Central memory CD8-positive, alpha-beta T cell (primary cell): ENCODE measurements around the gene LMO1.

Experiments used
- ATAC-seq: fragments of 150-1000 bp; cut with Tn5 transposase; replicated peaks from 2 replicates; pipeline ENCODE4 v1.10.0; 2022; ENCODE audit warnings: mild to moderate bottlenecking, moderate FRiP score, moderate number of reproducible peaks; ENCODE audit not compliant: poor library complexity, severe bottlenecking; ENCODE audit errors: extremely low read depth
- DNase-seq, 2 donors: peaks; one replicate each; pipeline ENCODE4 v3.0.0; 2021; ENCODE audit warnings: low spot score in 2 of 2
- H3K27ac Mint-ChIP-seq: one replicate; pipeline ENCODE4 v1.8.0; 2022; ENCODE audit warnings: low read depth, mild to moderate bottlenecking, moderate library complexity, mixed read lengths
- H3K27me3 Mint-ChIP-seq: one replicate; pipeline ENCODE4 v1.8.0; 2022; ENCODE audit warnings: mixed read lengths
- H3K36me3 Mint-ChIP-seq: one replicate; pipeline ENCODE4 v1.8.0; 2022; ENCODE audit warnings: mild to moderate bottlenecking, moderate library complexity, mixed read lengths; ENCODE audit not compliant: insufficient read depth
- H3K4me1 Mint-ChIP-seq: one replicate; pipeline ENCODE4 v1.8.0; 2022; ENCODE audit warnings: mixed read lengths
- H3K4me3 Mint-ChIP-seq: one replicate; pipeline ENCODE4 v1.8.0; 2022; ENCODE audit warnings: mild to moderate bottlenecking, moderate library complexity, mixed read lengths
- H3K9me3 Mint-ChIP-seq: one replicate; pipeline ENCODE4 v1.8.0; 2022; ENCODE audit warnings: mixed read lengths

LMO1 gene

DNA sequence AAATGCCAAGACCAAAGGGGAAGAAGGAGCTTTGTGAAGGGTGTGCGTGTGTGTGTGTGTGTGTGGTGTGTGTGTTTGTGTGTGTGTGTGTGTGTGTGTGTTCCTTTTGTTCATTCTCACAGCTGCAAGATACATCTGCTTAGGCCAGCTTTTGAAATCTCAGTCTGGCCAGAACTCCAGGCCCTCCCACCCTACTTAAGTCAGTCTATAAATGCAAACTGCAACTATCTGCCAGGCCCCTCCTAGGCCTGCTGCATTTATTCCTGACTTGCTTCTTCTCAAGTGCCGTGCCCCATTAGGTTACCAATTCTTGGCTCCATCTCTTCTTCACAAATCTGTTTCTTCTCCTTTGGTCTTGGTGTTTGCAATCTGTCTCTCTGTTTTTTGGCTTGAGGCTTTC is 73.2 kb downstream of the LMO1 start:
- Mint-ChIP-seq H3K27me3 (peaks cover 55% of the 10 kb centered on the region), H3K27ac (no peak overlapping the region), H3K36me3 (no peaks in the 10 kb centered on the region), H3K4me3 (no peak overlapping the region), H3K4me1 (no peaks in the 10 kb centered on the region), H3K9me3 (no peaks in the 10 kb centered on the region)
- DNase-seq (no peak), ATAC-seq (no peak)

DNA sequence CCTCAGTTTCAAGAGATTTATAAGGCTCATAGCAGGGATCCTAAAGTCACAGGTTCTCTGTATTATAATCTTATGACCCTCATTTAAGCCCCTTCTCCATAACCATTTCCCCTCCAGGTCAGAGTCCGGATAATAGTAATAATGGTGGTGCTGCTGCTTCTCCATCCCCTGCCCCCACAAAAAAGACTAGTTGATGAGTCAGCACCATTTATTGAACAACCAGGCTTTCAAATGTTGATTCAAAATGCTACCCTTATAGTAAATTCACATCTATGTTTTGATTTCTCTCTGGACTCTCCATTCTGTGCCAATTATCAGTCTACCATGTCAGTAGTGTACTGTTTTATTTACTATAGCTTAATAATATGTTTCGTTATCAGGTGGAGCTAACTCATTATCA is 77.2 kb downstream of the LMO1 start:
- no peak for ATAC-seq
- H3K4me1 Mint-ChIP-seq, result no peaks in the 10 kb centered on the region
- no peaks in the 10 kb centered on the region for H3K9me3 Mint-ChIP-seq
- no peak for DNase-seq
- H3K36me3 Mint-ChIP-seq, result no peaks in the 10 kb centered on the region
- H3K27ac Mint-ChIP-seq, result no peak overlapping the region
- H3K4me3 Mint-ChIP-seq, result no peak overlapping the region
- H3K27me3 Mint-ChIP-seq, result peaks cover 41% of the 10 kb centered on the region

DNA sequence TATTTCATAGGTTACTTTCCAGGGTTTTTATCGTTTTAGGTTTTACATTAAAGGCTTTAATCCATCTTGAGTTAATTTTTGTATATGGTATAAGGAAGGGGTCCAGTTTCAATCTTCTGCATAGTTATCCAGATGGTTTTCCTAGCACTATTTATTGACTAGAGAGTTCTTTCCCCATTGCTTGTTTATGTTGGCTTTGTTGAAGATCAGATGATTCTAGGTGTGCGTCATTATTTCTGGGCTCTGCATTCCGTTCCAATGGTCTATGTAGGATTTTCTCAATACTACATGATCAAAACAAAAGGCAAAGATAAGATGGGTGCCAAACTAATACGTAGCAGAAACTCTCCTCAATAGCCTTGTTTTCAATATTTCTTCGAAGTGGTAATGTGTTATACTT is 80.6 kb downstream of the LMO1 start:
- no peak for DNase-seq
- ATAC-seq, result no peak
- H3K4me1 Mint-ChIP-seq, result no peaks in the 10 kb centered on the region
- no peak overlapping the region for H3K4me3 Mint-ChIP-seq
- no peaks in the 10 kb centered on the region for H3K36me3 Mint-ChIP-seq
- H3K27me3 Mint-ChIP-seq, result peaks cover 31% of the 10 kb centered on the region
- no peak overlapping the region for H3K27ac Mint-ChIP-seq
- H3K9me3 Mint-ChIP-seq, result no peaks in the 10 kb centered on the region

DNA sequence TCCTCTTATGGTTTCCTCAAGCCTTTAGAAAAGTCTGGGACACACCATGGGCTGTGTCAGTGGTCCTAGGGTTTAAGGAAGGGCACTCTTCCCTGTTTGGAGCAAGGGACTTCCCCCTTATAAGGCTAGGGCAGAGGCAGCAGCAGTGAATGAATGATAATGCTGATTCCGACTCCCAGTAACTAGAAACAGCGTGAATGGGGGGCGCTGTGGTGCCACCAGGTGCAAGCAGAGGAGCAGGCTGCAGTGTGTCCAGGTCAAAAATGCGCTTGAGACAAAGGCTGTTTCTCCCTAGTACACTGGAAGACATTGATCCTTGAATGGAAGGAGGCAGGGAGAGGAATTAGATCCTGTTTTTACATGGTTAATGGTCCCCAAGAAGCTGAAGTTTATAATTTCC is 83.2 kb downstream of the LMO1 start:
- no peak for DNase-seq
- Mint-ChIP-seq H3K4me3 (no peak overlapping the region), H3K4me1 (no peaks in the 10 kb centered on the region), H3K9me3 (no peaks in the 10 kb centered on the region), H3K36me3 (no peaks in the 10 kb centered on the region), H3K27me3 (peaks cover 6% of the 10 kb centered on the region), H3K27ac (no peak overlapping the region)
- ATAC-seq, result no peak

DNA sequence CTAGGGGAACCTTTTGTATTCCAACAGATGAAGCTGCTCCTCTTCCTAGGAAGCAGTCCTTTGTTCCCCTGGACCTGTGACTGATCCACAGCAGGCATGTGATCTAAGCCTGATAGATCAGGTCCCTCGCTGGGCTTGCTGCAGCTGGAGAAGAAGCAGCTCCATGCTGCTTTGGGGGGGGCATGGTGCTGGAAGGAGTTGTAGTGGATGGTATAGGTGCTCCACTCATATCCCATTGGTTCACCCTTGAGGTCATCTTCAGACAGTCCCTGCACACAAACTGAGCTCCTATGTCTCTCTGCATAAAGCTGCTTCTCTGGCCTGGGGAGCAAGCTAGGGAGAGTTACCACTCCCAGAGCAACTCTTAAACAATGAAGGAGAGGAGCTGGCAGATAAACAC is 85.4 kb downstream of the LMO1 start:
- H3K4me1 Mint-ChIP-seq, result no peaks in the 10 kb centered on the region
- peaks cover 15% of the 10 kb centered on the region for H3K27me3 Mint-ChIP-seq
- H3K4me3 Mint-ChIP-seq, result no peak overlapping the region
- no peak for DNase-seq
- H3K27ac Mint-ChIP-seq, result no peak overlapping the region
- no peak for ATAC-seq
- H3K9me3 Mint-ChIP-seq, result no peaks in the 10 kb centered on the region
- H3K36me3 Mint-ChIP-seq, result no peaks in the 10 kb centered on the region

DNA sequence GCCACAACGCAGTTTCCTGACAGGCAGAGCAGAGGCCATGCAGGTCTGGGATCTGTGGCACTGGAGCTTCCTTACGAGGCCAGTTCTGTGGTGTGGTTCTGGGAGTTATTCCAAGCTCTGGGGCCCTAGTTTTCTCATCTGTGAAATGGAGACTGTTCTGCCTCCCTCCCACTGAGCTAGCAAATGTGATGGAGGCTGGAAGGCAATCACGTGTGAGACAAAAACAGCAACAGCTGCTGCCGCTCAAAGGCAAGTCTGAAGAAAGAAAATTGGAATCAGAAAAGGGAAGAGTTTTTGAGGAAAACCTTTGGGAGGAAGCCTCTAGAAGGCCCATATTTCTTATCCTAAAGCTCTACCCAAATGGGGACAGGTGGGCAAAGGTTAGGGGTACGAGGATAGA is 86.5 kb downstream of the LMO1 start:
- no peak for DNase-seq
- Mint-ChIP-seq H3K4me1 (no peaks in the 10 kb centered on the region), H3K4me3 (no peak overlapping the region), H3K27me3 (peaks cover 20% of the 10 kb centered on the region), H3K36me3 (no peaks in the 10 kb centered on the region), H3K27ac (no peak overlapping the region), H3K9me3 (no peaks in the 10 kb centered on the region)
- ATAC-seq, result no peak
